NCI-H345 treated with DMSO at 0.1 percent for 48 hours (cell line): Measurements from ENCODE around the gene TRAPPC3.

Experiments used
- DNase-seq: peaks from one replicate; lab custom pipeline; 2025; ENCODE audit not compliant: unreplicated experiment; lab: John Stamatoyannopoulos, UW

TRAPPC3 gene

DNA sequence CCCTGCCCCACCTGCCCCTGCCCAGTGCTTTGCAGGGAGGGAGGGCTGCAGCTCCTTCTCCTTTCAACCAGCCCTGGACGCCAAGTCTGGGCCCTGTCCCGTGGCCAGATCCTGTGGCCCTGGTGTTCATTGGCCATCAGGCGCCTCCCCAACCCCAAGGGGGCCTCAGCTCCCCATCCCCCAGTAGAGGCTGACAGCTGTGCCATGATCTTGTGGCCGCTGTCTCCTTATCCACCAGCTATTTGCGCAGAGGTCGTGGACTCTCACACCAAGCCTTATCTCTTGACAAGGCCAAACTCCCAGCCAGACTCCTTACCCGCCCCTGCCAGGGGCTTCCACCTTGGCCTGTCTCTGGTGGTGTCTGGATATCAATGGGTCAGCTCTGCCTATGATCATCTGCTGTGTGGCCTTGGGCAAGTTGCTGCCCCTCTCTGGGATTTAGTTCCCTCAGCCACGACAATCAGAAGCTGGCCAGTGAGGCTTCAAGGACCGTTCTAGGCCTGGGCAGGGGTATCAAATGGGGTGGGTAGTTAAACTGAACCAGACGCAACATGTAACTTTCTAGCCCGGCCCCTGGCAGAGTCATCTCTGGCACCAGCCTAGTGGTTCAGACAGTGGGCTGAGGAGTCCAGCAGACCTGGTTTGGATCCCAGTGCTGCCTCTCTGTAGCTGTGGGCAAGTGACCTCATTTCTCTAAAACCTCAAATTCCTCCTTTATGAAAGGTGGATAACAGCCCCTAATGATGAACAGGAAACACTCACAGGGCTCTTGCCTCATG lies 21.0 kb downstream of the TRAPPC3 start:
- DNase-seq: no peak

DNA sequence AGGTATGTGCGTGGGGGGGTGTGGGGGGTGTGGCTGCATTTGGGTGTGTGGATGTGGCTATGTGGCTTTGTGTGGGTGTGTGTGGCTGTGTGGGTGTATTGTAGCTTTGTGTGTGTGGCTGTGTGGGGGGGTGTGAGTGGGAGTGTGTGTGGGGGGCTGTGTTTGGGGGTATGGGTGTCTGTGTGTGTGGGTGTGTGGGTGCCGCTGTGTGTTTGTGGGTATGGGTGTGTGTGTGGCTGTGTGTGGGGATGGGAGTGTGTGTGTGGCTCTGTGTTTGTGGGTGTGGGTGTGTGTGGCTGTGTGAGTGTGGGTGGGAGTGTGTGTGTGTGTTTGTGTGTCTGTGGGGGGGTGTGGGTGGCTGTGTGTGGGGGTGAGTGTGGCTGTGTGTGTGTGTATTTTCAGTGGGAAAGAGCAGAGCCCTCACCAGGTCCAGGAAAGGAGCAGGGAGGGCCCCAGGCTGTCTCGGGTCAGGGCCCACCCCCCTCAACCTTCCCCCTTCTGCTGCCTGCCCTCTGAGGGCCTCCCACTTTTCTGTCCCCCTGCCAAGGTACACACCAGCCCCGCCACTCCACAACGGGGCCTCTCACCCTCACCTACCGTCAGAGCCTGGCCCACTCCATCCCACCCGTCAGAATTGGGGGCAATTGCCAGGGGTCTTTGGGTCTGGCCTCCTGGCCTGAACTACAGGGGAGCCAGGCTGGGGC lies 22.3 kb downstream of the TRAPPC3 start:
- no peak for DNase-seq

DNA sequence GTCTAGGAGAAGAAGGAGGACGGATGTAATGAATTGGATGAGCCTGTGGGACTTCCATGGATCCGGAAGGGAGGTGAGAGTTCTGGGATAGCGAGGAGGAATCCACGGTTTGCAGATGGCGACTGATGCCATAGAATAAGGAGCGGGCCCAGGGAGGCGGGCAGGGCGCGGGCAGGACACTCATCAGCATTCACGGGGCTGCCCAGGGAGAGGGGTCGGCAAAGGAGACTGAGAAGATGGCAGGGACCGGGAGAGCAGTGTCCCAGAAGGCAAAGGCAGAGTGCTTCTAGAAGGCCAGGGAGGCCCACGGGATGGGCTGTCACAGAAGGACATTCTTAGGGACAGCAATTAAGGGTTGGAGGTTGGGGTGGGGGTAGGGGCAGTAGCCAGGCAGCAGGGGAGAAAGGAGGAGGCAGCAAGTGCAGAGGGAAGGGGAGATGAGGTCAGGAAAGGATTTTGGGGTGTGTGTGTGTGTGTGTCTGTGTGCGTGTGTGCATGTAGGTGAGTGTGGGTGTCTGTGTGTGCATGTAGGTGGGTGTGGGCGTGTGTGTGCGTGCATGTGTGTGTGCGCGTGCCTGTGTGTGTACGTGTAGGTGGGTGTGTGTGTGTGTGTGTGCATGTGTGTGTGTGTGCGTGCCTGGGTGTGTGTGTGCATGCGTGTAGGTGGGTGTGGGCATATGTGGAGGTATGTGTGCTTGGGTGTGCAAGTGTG lies 23.1 kb downstream of the TRAPPC3 start:
- no peak for DNase-seq

DNA sequence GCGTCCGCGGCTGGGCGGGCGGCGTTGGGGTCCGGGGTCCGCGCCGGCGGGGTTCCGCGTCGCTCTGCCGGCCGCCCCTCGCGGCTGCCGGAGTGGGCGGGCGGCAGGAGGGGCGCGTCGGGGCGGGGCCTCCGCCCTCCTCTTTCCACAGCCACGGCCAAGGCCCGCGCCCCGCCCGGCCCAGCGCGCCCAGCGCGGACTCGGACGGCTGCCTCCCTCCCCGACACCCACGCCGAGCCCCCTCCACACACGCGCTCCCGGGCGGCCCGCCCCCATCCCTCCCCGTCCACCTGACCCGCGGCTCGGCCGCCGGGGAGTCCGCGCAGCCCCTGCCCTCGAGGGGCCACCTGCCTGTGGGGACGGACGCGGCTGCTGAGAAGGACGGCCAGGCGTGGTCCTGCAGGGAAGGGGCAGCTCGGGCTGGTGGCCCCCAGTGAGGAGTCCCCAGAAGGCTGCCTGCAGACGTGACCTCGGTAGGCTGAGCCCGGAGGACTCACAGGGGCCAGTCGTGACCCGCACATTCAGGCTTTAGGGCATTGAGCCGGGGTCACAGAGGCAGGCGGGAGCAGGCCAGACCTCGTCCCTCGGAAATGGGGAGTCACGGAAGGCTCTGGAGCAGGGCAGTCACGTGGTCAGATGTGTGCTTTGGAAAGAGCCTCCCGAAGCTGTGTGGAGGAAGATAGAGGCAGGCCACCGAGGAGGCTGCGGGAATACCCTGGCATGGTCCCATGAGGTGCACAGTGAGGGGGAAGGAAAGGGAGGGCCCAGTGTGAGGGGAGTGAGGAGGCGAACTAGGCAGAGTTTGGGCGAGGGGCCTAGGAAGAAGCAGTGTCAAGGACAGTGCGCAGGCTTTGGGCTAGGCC lies 23.9 kb downstream of the TRAPPC3 start, which contains the start of gene COL8A2:
Gene COL8A2 (minus strand): TSS at position 94 of the 863 bp plus-strand sequence. CDS start 24,980 bp downstream, outside the sequence.
- no peak for DNase-seq

DNA sequence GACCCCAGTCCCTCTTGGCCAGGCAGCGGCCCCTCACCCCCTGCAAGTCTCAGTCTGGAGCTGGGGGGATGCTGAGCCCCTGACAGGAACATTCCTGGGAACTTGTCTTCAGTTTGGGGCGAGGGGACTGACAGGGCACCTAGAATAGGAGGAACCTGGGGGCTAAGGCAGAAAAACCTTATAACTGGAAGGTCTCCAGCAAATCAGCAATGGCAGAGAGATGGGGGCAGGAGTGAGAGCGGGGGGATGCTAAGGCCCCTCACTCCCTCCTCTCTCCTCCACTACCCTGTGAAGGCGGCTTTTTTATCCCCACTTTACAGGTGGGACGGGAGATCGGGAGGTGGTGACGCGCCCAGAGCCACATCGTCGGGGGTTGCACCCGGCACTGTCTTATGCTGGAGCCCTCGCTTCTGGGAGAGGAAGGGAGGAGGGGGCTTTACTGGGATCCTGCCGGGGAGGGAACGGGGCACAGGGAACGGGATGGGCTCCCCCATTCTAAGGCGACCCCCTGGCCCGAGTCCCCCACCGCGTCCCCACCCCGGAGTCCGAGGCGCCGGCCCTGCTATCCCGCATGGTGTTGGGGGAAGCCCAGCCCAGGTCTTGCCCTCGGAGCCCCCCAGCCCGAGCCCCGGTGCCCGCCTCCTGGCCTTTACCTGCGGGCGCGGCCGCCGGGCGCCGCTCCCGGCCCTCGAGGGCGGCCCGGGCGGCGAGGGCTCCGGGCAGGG lies 24.7 kb downstream of the TRAPPC3 start:
- DNase-seq: no peak

DNA sequence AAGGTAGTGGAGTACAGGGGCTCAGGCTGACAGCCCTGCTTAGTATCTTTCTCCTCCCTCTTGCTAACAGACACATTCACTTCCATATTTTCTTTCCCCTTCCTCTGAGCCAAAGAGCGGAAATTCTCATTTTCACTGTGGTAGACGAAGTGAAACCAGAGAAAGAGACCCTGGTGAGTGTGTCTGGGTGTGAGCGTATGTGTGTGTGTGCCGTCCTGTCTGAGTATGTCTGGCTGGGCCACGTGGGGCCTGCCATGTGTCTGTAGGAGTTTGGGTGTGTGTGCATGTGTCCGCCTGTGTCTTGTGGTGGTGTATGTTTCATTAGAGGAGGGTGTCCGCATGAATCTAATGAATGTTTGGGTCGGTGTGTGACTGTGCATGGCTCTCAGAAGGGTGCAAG lies 25.9 kb downstream of the TRAPPC3 start:
- no peak for DNase-seq

DNA sequence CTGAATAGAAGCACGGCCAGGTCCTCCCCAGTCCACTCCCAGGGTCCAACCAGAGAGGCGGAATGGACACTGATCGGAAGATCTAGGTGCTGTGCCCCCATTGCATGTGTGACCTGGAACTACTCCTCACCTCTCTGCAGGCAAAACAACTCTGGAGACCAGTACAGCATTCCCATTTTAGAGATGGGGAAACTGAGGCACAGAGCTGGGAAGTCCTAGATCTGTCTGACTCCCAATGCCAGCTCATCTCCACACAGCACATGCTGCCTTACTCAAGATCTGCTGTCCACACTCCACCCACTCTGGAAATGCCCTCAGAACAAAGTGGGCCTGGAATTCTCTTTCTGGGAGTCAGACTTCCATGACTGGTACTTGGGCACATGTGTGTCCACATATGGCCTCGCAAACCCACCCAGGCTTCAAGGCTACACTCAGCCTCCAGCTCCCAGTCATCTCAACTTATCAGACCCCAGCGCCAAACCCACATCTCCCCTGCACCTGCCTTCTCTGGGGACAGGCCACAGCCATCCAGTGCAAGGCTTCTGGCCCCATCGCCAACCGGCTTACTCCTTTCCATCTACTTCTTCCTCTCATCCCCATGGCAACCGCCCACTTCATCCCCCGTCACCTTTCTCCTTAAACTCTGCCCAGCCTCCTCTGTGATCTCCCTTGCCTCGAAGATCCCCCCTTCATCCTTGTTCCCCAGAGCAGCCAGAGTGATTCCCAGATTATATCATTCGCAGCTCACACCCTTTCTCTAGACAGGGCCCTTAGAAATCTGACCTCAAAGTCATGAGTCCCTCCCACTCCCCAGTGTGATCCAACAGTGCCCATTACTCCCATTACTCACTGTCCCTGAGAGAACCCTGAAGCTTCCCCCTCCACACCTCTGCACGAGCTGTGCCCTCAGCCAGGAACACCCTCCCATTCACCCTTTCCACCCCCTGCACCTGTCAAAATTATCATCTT lies 26.9 kb downstream of the TRAPPC3 start:
- DNase-seq: no peak

DNA sequence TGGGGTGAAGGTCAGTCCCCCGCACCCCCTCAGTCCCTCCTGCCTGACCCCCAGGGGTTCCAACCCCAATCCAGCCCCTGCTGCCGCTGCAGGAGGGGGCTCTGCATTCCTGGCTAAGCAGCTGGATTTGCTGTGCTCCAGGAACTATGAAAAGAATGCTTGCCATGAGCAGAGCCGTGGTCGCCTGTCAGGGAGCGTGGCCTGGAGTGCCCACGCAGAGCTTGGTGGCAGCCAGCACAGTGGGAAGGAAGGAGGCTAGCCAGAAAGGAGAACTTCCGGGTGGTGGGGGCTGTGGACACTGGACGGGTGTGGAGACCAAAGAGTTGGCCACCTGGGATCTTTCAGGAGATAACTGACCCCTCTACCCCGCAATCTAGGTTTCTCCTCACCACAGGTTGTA lies 29.8 kb downstream of the TRAPPC3 start:
- DNase-seq: no peak

DNA sequence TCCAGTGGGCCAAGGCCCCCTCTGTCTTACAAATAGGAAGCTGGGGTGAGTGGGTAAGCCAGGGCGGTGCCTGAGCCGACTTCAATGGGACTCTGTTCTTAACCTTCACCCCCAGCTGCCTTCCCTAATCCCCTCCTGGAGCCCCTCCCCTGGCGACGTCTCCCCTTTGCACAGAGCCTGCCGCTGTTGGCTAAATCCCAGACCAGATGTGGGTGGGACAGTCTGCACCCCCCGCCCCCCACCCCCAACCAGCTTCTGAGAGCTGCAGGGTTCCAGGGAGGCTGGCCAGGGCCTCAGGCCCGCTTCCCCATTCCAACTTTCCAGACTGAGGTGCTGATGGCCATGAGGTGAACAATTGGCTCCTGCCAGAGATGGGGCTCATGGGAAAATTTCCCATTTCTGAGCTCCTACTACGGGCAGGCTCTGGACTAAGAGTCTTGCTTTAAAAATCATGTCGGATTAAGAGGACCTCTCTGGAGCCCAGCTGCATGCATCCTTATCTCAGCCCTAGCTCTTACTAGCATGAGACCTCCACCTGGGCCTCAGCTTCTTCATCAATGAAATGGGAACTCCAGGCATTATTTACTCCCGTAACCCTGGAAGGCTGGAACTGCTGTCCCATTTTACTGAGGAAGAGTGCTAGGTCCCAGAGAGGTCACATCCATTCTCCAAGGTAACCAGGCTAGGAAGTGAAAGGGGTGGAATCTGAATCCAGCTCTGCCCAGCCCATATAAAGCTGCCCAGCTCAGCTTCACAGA lies 30.7 kb downstream of the TRAPPC3 start:
- DNase-seq: no peak

DNA sequence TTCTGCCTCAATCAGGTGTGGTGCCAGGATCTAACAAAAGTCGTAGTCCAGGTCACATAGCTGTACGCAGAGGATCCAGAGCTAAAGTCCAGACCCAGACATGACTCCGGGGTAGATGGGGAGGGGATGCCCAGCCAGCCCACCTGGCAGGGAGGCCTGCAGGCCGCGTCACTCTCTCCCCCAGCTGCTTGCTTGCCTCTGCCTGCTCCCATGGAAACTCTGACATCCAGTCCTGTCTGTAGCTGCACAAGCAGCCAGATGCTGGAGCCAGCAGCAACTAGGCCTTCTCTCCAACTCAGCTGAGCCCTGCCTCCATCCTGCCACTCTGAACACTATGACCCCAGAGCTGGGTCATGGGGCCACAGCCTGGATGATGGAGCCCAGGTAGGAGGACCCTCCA lies 32.4 kb downstream of the TRAPPC3 start:
- no peak for DNase-seq

DNA sequence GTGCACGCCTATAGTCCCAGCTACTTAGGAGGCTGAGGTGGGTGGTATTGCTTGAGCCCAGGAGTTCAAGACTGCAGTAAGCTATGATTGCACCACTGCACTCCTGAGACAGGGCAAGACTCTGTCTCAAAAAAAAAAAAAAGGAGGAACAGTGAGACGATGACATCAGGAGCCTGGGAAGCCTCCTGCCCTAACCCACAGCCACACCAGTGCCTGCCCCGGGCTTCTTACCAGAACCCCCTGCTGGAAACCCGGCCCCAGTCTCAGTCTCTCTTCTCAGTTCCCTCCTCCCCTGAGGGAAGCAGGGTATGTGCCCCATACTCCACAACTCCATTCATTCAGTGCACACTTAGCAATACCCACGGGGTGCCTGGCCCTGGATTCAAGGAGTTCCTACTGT lies 33.4 kb downstream of the TRAPPC3 start:
- DNase-seq: no peak

DNA sequence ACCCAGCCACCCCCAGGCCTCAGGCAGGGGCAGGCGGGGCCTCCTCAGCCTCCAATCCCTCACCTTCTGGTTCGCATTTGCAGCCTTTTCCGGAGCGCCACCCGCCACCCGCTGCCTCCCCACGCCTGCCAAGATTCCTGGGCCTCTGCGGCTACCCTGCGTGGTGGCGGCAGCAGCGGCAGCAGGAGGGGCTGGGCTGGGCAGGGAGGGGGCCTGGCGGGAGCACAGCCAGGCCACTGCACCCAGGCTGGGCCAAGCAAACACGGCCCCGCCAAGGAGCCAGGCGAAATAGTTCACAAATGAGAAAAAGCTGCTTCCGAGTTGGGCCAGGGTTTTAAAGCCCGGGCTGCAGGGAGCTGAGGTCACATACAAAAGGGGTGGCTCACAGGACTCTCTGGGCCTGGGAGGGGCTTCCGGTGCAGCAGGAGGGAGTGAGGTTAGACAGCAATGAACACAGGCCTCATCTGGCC lies 34.1 kb downstream of the TRAPPC3 start:
- DNase-seq: no peak

DNA sequence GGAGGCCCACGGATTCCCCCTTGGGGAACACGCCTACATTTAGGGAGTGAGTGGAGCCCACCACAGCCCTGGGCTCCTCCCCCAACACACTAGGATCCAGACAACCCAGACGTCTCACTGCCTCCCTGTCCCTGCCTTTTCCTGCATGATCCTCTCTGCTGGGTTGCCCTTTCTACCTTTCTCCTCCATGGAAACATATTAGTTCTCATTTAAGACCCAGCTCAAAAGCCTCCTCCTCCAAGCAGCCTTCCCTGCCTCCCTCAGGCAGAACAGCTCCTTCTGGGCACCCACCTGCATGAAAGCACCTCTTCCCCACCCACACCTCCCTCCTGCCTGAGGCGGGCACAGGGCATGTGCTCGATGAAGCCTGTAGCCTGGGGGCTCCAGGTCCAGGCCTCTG lies 34.9 kb downstream of the TRAPPC3 start:
- no peak for DNase-seq

DNA sequence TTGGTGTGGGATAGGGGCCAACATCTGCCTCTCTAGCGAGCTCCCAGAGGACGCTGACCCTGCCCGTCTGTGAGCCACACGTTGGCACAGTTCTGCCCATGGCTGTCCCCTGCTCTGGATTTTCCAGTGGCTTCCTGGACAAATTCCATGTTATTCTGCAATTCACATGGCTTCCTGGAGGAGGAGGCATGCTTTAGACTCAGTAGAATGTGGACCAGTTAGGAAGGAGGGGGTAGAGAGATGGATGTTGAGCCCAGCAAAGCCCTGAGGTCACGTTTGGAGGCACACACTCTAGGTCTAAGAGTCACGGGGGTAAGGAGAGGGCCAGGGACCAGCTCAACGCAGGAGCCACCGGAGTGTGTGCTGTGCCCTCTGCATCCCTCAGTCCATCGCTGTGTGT lies 36.5 kb downstream of the TRAPPC3 start:
- DNase-seq: no peak

DNA sequence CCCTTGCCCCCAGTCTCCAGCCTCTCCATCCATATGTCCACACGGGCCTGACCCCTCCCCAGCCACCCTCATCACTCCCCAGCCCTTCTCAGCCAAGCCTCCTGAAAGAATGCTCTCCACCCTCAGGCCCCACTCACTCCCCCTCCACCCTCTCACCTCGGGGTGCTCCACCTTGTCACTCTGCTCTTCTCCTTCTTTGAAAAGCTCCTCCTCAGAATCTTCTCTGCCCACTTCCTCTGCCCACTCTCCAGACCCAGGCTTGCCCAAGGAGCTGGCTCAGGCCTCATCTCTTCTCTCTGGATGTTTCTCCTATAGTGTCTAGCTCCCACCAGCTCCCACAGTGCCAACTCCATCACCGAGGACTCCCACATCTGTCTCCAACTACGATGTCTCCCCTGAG lies 38.1 kb downstream of the TRAPPC3 start:
- DNase-seq: no peak

DNA sequence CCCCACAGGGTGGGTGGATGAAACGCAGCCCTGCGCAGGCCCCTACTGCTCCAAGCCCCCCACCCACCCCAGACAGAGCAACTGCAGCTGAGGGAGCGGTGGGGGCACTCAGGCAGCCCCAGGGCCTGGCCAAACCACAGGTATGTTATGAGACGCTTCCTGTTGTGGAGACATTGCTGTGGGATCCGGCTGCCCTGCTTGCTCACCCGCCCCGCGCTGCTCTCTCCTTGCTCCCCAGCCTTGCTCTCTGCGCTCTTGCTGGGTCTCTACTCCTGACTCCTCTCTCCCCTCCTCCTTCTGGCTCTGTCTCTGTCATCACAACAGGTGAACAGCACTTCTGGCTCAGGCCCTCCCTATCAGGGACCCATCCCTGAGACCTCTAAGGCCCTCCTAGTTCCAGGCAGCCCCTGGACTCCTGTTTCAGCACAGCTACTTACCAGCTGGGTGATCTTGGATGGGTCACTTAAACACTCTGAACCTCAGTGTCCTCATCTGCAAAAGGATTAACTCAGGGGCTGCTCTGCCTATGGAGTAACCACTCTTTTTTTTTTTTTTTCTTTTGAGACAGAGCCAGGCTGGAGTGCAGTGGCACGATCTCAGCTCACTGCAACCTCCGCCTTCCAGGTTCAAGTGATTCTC lies 40.1 kb downstream of the TRAPPC3 start:
- no peak for DNase-seq

DNA sequence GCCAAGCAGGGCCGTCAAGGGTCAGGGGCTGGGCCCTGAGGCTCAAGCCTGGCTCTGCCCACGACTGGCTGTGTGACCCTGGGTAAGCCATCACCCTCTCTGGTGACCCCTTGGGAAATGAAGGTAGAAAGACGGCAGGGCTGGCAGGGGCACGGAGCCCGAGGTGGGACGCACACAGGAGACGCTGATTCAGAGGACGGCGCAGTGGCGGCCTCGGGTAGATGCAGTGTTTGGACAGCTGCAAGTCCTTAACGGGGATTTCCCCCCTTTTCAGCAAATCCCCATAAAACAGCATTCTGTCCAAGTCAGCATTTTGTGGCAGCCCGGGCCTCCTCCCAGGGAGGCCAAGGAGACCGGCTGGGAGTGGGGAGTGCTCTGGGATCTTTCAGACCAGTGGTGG lies 41.0 kb downstream of the TRAPPC3 start:
- no peak for DNase-seq

DNA sequence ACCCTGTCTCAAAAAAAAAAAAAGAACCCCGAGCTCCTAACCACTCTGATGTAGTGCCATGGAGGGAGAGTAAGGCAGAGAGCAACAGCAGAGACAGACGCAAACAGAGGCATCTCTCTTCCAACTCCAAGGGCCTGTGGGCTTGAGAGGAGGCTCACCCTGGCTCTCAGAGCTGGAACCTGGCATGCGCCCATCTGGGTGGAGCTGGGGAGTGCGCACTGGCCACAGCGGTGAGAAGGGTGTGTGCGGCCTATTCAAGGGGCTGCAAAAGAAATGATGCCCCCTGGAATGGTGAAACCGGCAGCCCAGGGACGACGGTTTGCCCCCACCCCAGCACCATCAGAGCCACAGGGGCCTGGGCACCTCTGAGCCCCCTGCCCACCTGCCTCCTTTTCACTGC lies 41.9 kb downstream of the TRAPPC3 start:
- no peak for DNase-seq
